HG02588 (cell line): Measurements from ENCODE around the gene TCP11L2.

Experiments
- ATAC-seq: cut with Tn5 transposase; IDR thresholded peaks from one replicate; pipeline ENCODE4 v1.9.1; 2021; ENCODE audit warnings: mild to moderate bottlenecking, moderate library complexity; ENCODE audit not compliant: unreplicated experiment

The TCP11L2 gene

DNA sequence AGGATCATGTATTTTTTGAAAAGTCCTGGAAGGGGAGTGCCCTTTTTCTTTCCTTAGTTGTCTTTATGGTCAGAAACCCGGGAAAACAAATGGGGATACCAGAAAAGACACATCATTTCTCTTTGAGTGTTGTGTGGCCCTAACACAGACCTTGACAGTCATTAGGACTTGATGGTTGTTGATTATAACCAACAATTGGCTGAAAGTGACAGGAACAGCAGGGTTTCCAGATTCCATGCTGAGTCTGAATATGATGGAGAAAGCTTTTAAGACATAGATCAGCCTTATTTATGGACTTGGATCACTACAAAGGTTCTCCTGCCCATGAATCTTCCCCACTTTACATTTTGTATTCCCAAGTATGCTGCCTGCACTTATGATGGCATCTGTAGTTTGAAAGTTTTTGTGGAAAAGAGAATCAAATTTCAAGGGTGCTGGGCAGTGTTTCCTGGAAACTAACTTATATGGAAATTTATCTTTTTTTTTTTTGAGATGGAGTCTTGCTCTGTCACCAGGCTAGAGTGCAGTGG, 85.4 kb downstream of the TCP11L2 start:
- no peak for ATAC-seq

DNA sequence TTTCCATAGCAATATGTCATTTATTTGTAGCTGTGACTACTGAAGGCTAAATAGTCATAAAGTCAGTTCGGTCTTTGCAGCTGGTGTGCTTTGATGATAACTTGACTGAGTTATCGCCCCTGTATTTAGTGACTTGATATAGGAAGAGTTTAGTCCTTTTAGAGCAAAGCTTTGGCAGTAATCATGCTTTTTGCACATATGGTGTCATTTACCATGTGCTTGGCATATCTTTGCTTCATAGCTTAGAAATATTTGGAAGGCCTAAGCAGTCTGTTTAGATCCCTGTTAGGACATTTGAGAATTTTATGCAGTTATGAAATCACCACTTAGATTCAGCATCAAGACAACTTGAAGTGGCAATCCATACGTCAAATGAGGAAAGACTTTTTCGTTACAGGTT, 86.6 kb downstream of the TCP11L2 start:
- no peak for ATAC-seq

DNA sequence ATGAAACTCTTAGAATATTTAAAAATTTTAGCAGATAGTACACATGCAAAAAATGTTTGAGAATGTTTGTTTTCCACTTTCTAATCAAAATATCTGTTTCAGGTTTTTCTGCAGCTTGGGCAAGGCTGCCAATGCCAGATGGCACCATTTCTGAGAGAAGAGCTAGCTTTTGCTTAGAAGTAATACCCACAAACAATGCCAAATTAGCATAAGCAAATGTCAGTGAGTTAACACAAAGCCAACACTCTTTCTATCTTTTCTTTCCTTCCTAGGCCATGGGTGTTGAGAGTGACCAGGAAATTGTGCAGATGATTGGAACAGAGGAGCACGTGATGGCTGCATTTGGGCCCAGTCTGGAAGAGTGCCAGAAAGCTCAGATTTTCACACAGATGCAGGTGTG, 90.2 kb downstream of the TCP11L2 start:
- no peak for ATAC-seq
